ENCODE measurements around the gene ARMCX4.
"Not testable (repeated sequence)": the region's sequence is repeated elsewhere in the genome, so short reads cannot be mapped to it uniquely, and the experiment has no call there.

Gene ARMCX4

DNA sequence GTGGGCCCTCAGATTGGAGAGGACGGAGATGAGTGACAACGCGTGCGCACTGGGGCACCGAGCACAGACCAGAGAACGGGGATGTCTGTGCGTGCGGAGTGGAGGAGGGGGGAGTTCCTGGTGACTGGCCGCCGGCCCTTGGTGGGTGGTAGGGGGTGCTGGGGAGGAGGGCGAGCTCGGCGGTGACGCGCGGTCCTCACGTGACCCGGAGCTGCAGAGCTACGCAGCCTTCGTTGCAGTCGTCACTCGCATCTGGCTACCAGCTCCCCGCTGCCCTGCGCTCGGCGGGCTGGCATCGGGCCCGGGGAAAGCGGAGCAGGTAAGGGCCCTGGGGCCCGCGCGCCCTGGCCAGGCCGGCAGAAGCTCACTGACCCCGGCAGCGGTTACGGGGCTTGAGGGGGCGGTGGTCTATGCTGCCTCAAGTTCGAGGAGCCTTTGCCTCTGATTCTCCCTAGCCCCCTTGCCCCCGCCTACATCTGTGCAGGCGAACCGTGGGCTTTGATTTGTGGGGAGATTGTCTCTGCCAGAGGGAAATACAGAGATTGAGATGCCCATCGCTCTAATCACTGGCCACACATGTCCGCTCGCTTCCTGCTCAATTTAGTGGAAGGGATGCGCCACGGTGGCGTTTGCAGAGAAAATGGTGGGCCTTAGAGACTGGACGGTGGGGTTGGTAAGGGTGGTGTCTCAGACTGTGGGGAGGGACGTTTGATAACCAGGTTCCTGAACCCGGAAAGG, at the start of gene ARMCX4:
ARMCX4 (plus strand) TSS at position 245 of the 738 bp plus-strand sequence. CDS start 3,134 bp downstream, outside the sequence.
- peak in 1 of 2 experiments; percentile 1 for DNase-seq
- no peak for TF ChIP-seq POLR2A (IDR thresholded peaks at IDR 0.05; ENCODE audit: low read length)
- no peak for TF ChIP-seq GATA1 (IDR thresholded peaks at IDR 0.05; ENCODE audit: low read depth, low read length)

DNA sequence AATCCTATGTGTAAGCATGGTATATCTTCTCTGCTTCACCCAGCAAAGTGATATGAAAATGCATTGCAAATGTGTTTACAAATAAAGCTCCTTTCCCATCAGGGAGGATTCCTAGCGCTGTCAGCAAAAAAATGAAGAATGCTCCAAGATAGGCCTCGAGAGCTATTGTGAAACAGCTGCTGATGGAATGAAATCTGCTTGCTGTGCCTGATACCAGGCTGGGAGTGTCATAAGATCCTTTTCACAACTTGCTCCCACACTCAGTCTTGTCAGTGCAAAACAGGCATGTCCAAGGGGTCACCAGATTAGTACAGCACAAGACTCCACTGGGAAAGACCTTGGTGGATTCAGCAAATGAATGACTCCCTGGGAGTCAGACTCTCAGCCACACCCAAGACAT, 43.2 kb upstream of the ARMCX4 start:
- no peak for DNase-seq
- no peak for TF ChIP-seq GATA1 (IDR thresholded peaks at IDR 0.05; ENCODE audit: low read depth, low read length)
- no peak for TF ChIP-seq POLR2A (IDR thresholded peaks at IDR 0.05; ENCODE audit: low read length)

DNA sequence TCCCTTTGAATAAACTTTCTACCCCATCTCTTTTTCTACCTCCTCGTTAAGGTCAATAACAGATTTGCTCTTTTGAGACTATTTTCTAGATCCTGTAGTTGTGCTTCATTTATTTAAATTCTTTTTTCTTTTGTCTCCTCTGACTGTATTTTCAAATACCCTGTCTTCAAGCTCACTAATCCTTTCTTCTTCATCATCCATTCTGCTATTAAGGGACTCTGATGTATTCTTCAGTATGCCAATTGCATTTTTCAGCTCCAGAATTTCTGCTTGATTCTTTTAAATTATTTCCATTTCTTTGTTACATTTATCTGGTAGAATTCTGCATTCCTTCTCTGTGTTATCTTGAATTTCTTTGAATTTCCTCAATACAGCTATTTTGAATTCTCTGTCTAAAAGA, 36.0 kb upstream of the ARMCX4 start:
- TF ChIP-seq GATA1 (IDR thresholded peaks at IDR 0.05; ENCODE audit: low read depth, low read length) (no peak), POLR2A (IDR thresholded peaks at IDR 0.05; ENCODE audit: low read length) (no peak)
- DNase-seq: no peak

DNA sequence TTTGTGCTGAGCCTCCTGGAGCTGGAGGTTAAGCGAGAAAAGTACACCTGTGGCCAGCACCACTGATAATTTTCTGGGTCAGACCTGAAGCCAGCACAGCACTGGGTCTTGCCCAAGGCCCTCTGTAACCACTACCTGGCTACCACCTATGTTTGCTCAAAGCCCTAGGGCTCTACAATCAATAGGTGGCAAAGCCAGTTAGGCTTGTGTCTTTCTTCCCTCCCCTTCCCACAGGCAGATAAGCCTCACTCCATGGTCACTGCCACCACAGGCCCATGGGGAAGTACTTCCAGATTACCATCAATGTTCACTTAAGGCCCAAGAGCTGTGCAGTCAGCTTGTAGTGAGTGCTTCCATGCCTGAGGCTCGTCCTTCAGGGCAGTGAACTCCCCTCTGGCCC, 35.2 kb upstream of the ARMCX4 start:
- TF ChIP-seq POLR2A (IDR thresholded peaks at IDR 0.05; ENCODE audit: low read length): no peak
- no peak for TF ChIP-seq GATA1 (IDR thresholded peaks at IDR 0.05; ENCODE audit: low read depth, low read length)
- DNase-seq: no peak

GRCh38 chrX:101450961-101451360, 34.3 kb upstream of the ARMCX4 start:
- peak; percentile 63 to 71 for DNase-seq

DNA sequence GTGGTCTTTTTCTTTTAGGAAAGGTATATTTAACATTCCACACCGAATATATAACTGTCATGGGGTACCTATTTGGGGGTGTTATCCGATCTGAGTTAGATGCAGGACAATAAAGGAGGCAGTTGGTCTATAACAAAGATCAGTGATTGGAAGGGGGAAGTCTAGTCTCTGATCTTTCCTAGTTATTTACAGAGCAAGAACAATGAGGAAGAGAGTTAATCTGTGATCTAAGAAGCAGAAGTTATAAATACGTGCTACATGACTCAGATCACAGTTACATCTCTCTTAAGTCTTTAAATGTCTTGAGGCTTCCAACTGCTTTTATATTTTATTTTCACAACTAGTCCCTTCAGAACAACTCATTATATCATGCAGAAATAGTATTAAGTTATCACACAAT, 33.2 kb upstream of the ARMCX4 start:
- no peak for DNase-seq
- TF ChIP-seq GATA1 (IDR thresholded peaks at IDR 0.05; ENCODE audit: low read depth, low read length) (no peak), POLR2A (IDR thresholded peaks at IDR 0.05; ENCODE audit: low read length) (no peak)

More at GRCh38 chrX:101450961-101451360, 34.3 kb upstream of the ARMCX4 start:
- no peak for TF ChIP-seq GATA1 (IDR thresholded peaks at IDR 0.05; ENCODE audit: low read depth, low read length)
- no peak for TF ChIP-seq POLR2A (IDR thresholded peaks at IDR 0.05; ENCODE audit: low read length)

DNA sequence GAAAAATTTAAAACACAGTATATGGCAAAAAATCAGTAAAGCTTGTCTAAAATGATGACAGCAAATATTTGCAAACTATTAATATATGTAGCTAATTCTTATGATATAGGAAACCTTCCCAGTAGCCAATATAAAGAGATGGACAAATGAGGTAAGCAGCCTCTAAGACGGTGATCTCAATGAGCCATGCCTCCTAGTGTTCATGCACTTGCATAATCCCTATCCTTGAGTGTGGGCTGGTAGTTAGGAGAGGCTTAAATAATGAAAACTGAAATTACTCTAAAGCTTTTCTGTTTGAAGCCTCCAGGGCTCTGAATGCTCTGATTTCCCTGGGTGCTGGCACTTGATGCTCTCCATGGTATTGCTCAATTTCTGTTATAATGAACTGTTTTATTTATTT, 24.6 kb upstream of the ARMCX4 start:
- DNase-seq: peak; percentile 1
- TF ChIP-seq GATA1 (IDR thresholded peaks at IDR 0.05; ENCODE audit: low read depth, low read length): no peak
- no peak for TF ChIP-seq POLR2A (IDR thresholded peaks at IDR 0.05; ENCODE audit: low read length)

DNA sequence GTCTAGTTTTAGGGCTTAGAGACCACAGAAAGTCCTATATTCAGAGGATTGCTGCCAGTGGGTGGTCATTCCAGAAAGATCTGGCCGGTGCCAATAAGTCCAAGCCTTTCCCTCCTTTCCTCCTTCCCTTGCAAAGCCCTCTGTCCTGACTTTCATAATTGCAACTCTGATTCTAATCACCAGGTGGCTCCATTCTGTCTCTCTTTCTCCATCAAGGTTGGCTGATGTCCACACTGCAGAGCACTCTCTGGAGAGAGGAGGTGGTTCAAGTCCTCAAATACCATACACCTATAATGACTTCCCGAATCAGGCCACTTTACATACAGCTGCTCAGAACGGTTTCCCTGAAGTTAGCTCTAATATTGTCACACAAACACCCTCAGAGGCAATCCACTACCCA, 22.4 kb upstream of the ARMCX4 start:
- DNase-seq: peak; percentile 10 to 23
- no peak for TF ChIP-seq POLR2A (IDR thresholded peaks at IDR 0.05; ENCODE audit: low read length)
- no peak for TF ChIP-seq GATA1 (IDR thresholded peaks at IDR 0.05; ENCODE audit: low read depth, low read length)

DNA sequence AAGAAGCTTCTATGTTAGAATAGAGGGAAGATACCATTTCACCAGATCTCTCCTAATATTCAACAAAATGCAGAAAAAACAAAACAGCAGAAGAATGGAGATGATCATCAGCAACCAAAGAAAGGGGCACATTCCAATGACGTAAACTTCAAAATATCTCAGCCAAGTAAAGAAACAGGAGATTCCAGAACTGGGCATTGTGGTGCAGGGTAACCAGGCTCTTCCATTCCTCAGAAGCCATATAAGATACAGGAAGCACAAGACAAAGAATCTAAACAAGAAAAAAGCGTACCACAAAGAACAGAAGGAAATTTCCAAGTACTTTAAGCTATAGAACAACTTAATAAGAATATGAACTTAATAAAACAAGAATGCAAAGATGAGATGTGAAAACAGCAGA, 6.9 kb upstream of the ARMCX4 start:
- no peak for TF ChIP-seq POLR2A (IDR thresholded peaks at IDR 0.05; ENCODE audit: low read length)
- no peak for TF ChIP-seq GATA1 (IDR thresholded peaks at IDR 0.05; ENCODE audit: low read depth, low read length)
- DNase-seq: no peak

DNA sequence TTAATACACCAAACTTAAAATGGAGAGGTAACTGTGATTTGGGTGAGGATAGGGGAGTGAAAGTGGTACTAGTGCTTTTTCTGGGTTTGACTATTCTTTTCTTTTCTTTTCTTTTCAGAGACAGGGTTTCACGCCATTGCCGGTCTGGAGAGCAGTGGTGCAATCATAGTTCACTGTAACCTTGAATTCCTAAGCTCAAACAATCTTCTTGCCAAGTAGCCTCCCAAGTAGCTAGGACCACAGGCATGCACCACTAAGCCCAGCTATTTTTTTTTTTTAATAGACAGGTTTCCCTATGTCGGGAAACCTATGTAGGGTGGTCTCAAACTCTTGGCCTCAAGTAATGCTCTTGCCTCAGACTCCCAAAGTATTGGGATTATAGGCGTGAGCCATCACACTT, 3.0 kb upstream of the ARMCX4 start:
- DNase-seq: no peak

DNA sequence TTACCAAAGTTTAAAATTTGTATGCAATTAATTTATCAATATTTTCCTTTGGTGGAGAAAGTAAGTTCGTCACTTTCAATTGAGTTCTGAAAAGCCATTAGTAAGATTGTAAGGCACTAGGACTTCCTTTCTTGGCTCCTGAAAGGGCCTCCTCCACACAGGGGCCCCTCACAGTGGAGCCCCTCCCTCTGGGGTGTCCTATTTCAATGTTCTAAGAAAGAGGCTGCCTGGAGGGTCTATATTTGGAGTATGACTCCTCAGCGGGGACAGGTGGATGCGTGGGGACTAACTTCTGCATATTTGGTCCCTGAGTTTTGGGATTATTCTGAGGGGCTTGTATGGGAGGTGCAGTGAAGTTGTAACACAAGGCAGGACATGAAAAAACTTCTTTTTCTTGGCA, 1.6 kb upstream of the ARMCX4 start:
- TF ChIP-seq GATA1 (IDR thresholded peaks at IDR 0.05; ENCODE audit: low read depth, low read length): no peak
- TF ChIP-seq POLR2A (IDR thresholded peaks at IDR 0.05; ENCODE audit: low read length): no peak
- no peak for DNase-seq

More for the DNA sequence above, 3.0 kb upstream of the ARMCX4 start:
- TF ChIP-seq POLR2A (IDR thresholded peaks at IDR 0.05; ENCODE audit: low read length) (no peak), GATA1 (IDR thresholded peaks at IDR 0.05; ENCODE audit: low read depth, low read length) (no peak)

GRCh38 chrX:101484135-101484534, 1.1 kb upstream of the ARMCX4 start:
- TF ChIP-seq GATA1 (IDR thresholded peaks at IDR 0.05; ENCODE audit: low read depth, low read length): no peak
- no peak for TF ChIP-seq POLR2A (IDR thresholded peaks at IDR 0.05; ENCODE audit: low read length)
- no peak for DNase-seq

GRCh38 chrX:101488796-101489195, 3.5 kb downstream of the ARMCX4 start:
- TF ChIP-seq POLR2A (IDR thresholded peaks at IDR 0.05; ENCODE audit: low read length): no peak
- TF ChIP-seq GATA1 (IDR thresholded peaks at IDR 0.05; ENCODE audit: low read depth, low read length): no peak
- no peak for DNase-seq

- no peak for DNase-seq
- TF ChIP-seq POLR2A (IDR thresholded peaks at IDR 0.05; ENCODE audit: low read length) (no peak), GATA1 (IDR thresholded peaks at IDR 0.05; ENCODE audit: low read depth, low read length) (no peak)
Measured at GRCh38 chrX:101491943-101492342, 6.7 kb downstream of the ARMCX4 start.

DNA sequence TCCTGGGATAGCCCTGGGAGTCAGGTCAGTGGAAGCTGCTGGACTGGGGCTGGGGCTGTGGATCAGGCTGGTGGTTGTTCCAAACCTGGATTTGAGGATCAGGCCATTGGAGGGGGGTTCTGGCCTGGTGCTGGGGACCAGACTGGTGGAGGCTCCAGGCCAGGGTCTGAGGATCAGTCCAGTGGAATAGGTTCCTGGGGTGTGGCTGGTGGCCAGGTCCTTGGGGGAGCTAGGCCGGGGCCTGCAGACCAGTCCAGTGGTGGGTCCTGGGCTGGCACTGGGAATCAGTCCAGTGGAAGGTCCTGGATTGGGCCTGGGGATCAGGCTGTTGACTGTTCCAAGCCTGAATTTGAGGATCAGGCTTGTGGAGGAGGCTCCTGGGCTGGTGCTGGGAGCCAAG, 8.0 kb downstream of the ARMCX4 start:
- no peak for TF ChIP-seq GATA1 (IDR thresholded peaks at IDR 0.05; ENCODE audit: low read depth, low read length)
- DNase-seq: no peak

DNA sequence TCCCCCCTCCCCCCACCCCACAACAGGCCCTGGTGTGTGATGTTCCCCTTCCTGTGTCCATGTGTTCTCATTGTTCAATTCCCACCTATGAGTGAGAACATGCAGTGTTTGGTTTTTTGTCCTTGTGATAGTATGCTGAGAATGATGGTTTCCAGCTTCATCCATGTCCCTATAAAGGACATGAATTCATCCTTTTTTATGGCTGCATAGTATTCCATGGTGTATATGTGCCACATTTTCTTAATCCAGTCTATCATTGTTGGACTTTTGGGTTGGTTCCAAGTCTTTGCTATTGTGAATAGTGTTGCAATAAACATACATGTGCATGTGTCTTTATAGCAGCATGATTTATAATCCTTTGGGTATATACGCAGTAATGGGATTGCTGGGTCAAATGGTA, 17.7 kb downstream of the ARMCX4 start:
- DNase-seq: not testable (repeated sequence)
